Activated naive CD8-positive, alpha-beta T cell (primary cell): ENCODE data around the gene SLC30A5.
"Not testable (repeated sequence)": the region's sequence is repeated elsewhere in the genome, so short reads cannot be mapped to it uniquely, and the experiment has no call there.

Experiments
- H3K27ac Mint-ChIP-seq: one replicate; pipeline ENCODE4 v1.8.0; 2021; ENCODE audit warnings: mixed read lengths
- H3K27me3 Mint-ChIP-seq: one replicate; pipeline ENCODE4 v1.8.0; 2021; ENCODE audit warnings: mixed read lengths
- H3K36me3 Mint-ChIP-seq: one replicate; pipeline ENCODE4 v1.8.0; 2021; ENCODE audit warnings: mixed read lengths
- H3K4me1 Mint-ChIP-seq: one replicate; pipeline ENCODE4 v1.8.0; 2021; ENCODE audit warnings: low read depth, mixed read lengths
- H3K4me3 Mint-ChIP-seq: one replicate; pipeline ENCODE4 v1.8.0; 2021; ENCODE audit warnings: mild to moderate bottlenecking, mixed read lengths
- H3K9me3 Mint-ChIP-seq: one replicate; pipeline ENCODE4 v1.8.0; 2021; ENCODE audit warnings: low read depth, mixed read lengths

SLC30A5 gene

GRCh38 chr5:69084903-69085302 is 8.9 kb upstream of the SLC30A5 start:
- H3K36me3 Mint-ChIP-seq = no peaks in the 10 kb centered on the region
- no peak overlapping the region for H3K4me3 Mint-ChIP-seq
- no peak overlapping the region for H3K27ac Mint-ChIP-seq
- no peaks in the 10 kb centered on the region for H3K9me3 Mint-ChIP-seq
- no peaks in the 10 kb centered on the region for H3K27me3 Mint-ChIP-seq
- H3K4me1 Mint-ChIP-seq = peaks cover 3% of the 10 kb centered on the region

DNA sequence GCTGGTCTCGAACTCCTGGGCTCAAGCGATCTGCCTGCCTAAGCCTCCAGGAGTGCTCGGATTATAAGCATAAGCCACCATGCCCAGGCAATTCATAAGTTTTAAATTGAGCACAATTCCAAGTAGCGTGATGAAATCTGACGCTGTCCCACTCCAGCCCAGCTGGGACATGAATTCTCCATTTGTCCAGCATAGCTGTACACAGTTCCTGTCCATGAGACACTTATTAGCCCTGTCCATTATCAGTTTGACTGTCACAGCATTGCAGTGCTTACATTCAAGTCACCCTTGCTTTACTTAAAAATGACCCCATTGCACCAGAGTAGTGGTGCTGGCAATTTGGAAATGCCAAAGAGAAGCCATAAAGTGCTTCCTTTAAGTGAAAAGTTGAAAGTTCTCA is 7.6 kb upstream of the SLC30A5 start:
- Mint-ChIP-seq H3K4me1 (peaks cover 3% of the 10 kb centered on the region), H3K9me3 (no peaks in the 10 kb centered on the region), H3K27me3 (no peaks in the 10 kb centered on the region), H3K27ac (no peak overlapping the region), H3K36me3 (no peaks in the 10 kb centered on the region), H3K4me3 (no peak overlapping the region)

DNA sequence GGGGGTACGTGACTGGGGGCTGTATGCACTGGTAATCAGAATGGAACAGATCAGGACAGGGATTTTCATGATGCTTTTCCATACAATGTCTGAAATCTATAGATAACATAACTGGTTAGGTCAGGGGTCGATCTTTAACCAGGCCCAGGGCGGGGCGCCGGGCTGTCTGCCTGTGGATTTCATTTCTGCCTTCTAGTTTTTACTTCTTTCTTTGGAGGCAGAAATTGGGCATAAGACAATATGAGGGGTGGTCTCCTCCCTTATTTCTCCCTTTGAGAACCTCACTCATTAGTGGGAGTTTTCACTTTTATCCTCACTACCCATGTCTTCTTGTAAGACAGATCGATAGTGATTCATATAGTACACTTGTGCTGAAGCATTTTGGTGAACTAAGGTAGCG is 5.8 kb upstream of the SLC30A5 start:
- not testable (repeated sequence) for H3K4me3 Mint-ChIP-seq, H3K36me3 Mint-ChIP-seq, H3K9me3 Mint-ChIP-seq, H3K27me3 Mint-ChIP-seq, H3K4me1 Mint-ChIP-seq, H3K27ac Mint-ChIP-seq

GRCh38 chr5:69090158-69090557 is 3.7 kb upstream of the SLC30A5 start:
- Mint-ChIP-seq H3K27me3 (no peaks in the 10 kb centered on the region), H3K27ac (no peak overlapping the region), H3K9me3 (no peaks in the 10 kb centered on the region), H3K36me3 (no peaks in the 10 kb centered on the region), H3K4me3 (no peak overlapping the region), H3K4me1 (peaks cover 9% of the 10 kb centered on the region)

- Mint-ChIP-seq H3K4me3 (no peak overlapping the region), H3K27me3 (no peaks in the 10 kb centered on the region), H3K36me3 (no peaks in the 10 kb centered on the region), H3K4me1 (peaks cover 23% of the 10 kb centered on the region), H3K27ac (no peak overlapping the region), H3K9me3 (no peaks in the 10 kb centered on the region)
Observed at GRCh38 chr5:69091771-69092170, 2.0 kb upstream of the SLC30A5 start.

GRCh38 chr5:69092969-69093368 is 845 bp upstream of the SLC30A5 start:
- H3K36me3 Mint-ChIP-seq = peaks cover 2% of the 10 kb centered on the region
- H3K9me3 Mint-ChIP-seq = no peaks in the 10 kb centered on the region
- H3K27me3 Mint-ChIP-seq = no peaks in the 10 kb centered on the region
- H3K4me3 Mint-ChIP-seq = no peak overlapping the region
- peak overlapping the region; percentile 90 for H3K27ac Mint-ChIP-seq
- peaks cover 30% of the 10 kb centered on the region for H3K4me1 Mint-ChIP-seq

DNA sequence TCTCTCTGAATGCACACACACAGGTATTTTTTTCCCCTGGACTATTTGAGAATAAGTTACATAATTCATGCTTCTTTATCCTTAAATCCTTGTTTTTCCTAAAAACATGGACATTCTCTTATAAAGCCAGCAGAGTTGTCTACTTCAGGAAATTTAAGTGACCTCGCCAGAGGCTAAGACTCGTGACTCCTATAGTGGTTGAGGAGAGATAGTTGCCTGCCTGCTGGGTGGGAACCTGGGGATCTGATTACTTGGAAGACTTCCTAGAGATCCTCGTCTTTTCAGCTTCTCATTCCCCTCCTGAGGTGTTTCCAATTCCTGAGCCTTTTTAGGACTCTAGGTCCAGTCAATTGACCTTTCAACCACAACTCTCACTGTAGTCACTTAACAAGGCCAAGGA is 5.5 kb downstream of the SLC30A5 start:
- Mint-ChIP-seq H3K4me1 (peaks cover 44% of the 10 kb centered on the region), H3K27ac (no peak overlapping the region), H3K4me3 (no peak overlapping the region), H3K9me3 (no peaks in the 10 kb centered on the region), H3K27me3 (no peaks in the 10 kb centered on the region), H3K36me3 (peaks cover 6% of the 10 kb centered on the region)

- Mint-ChIP-seq H3K4me3 (no peak overlapping the region), H3K9me3 (no peaks in the 10 kb centered on the region), H3K27me3 (no peaks in the 10 kb centered on the region), H3K27ac (no peak overlapping the region), H3K36me3 (peaks cover 4% of the 10 kb centered on the region), H3K4me1 (peaks cover 14% of the 10 kb centered on the region)
Observed at GRCh38 chr5:69103521-69103920, 9.7 kb downstream of the SLC30A5 start.

DNA sequence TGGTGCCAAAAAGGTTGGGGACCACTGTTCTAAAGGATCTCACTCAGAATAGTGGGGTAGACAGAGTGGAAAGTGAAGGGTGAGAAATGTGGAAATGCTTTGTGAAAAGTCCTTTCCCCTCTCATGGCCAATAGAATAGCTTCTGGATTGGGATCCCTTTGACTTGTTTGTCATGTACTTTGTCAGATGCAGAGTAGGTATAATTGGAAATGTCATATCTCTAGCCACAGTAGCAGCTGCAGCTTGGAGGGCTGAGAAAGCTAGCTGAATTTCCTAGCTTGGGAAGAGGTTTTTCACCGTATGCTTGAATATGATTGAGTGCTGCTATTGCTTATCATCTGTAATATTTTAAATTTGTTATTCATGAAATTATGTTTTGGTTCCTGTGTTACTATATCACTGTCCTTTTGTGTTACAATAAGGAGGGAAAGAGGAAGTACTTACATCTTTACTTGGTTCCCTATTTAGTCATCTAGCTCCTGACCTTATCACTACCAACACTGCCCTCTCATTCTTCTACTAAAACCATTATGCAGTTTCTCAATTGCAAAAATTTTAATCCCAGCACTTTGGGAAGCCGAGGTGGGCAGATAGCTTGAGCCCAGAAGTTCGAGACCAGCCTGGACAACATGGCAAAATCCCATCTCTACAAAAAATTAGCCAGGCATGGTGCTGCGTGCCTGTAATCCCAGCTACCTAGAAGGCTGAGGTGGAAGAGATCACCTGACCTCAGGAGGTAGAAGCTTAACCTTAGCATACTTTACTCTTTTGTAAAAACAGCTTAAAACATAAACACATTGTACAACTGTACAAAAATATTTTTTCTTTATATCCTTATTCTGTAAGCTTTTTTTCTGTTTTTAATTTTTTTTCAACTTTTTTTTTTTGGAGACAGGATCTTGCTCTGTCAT is 12.4 kb downstream of the SLC30A5 start:
- H3K36me3 Mint-ChIP-seq = peaks cover 11% of the 10 kb centered on the region
- no peaks in the 10 kb centered on the region for H3K4me1 Mint-ChIP-seq
- H3K9me3 Mint-ChIP-seq = no peaks in the 10 kb centered on the region
- no peak overlapping the region for H3K27ac Mint-ChIP-seq
- H3K4me3 Mint-ChIP-seq = no peak overlapping the region
- H3K27me3 Mint-ChIP-seq = no peaks in the 10 kb centered on the region

- not testable (repeated sequence) for H3K4me1 Mint-ChIP-seq, H3K27me3 Mint-ChIP-seq, H3K4me3 Mint-ChIP-seq, H3K9me3 Mint-ChIP-seq, H3K27ac Mint-ChIP-seq
- peaks cover 11% of the 10 kb centered on the region for H3K36me3 Mint-ChIP-seq
Observed at GRCh38 chr5:69108367-69108766, 14.6 kb downstream of the SLC30A5 start.

DNA sequence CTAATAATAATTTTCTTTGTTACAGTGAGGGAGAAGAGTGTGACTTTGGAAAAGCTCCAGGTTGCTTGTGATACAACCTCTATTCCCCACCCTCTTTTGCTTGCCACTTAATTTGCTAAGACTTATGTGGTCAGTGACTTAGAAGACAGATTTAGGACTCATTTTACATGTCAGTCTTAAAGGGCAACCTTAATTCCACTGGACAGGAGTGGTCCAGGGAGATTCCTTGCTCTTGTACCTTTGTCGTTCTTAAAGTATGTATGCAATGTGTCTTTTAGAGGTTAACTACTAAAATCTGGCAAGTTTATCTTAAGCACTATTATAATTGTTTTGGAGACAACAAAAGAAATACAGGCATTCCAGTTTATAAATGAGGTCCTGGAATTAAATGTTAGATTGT is 20.0 kb downstream of the SLC30A5 start:
- Mint-ChIP-seq H3K36me3 (peaks cover 11% of the 10 kb centered on the region), H3K4me3 (no peak overlapping the region), H3K9me3 (no peaks in the 10 kb centered on the region), H3K27me3 (no peaks in the 10 kb centered on the region), H3K27ac (no peak overlapping the region), H3K4me1 (no peaks in the 10 kb centered on the region)

- Mint-ChIP-seq H3K9me3 (no peaks in the 10 kb centered on the region), H3K27me3 (no peaks in the 10 kb centered on the region), H3K36me3 (peaks cover 5% of the 10 kb centered on the region), H3K27ac (no peak overlapping the region), H3K4me1 (no peaks in the 10 kb centered on the region), H3K4me3 (no peak overlapping the region)
Observed at GRCh38 chr5:69115526-69115925, 21.7 kb downstream of the SLC30A5 start.

DNA sequence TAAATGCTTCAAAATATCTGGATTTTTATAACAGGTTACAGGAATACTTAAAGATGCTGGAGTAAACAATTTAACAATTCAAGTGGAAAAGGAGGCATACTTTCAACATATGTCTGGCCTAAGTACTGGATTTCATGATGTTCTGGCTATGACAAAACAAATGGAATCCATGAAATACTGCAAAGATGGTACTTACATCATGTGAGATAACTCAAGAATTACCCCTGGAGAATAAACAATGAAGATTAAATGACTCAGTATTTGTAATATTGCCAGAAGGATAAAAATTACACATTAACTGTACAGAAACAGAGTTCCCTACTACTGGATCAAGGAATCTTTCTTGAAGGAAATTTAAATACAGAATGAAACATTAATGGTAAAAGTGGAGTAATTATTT is 35.6 kb downstream of the SLC30A5 start:
- H3K27me3 Mint-ChIP-seq = no peaks in the 10 kb centered on the region
- no peak overlapping the region for H3K27ac Mint-ChIP-seq
- peaks cover 18% of the 10 kb centered on the region for H3K36me3 Mint-ChIP-seq
- peaks cover 6% of the 10 kb centered on the region for H3K9me3 Mint-ChIP-seq
- H3K4me1 Mint-ChIP-seq = no peaks in the 10 kb centered on the region
- no peak overlapping the region for H3K4me3 Mint-ChIP-seq

DNA sequence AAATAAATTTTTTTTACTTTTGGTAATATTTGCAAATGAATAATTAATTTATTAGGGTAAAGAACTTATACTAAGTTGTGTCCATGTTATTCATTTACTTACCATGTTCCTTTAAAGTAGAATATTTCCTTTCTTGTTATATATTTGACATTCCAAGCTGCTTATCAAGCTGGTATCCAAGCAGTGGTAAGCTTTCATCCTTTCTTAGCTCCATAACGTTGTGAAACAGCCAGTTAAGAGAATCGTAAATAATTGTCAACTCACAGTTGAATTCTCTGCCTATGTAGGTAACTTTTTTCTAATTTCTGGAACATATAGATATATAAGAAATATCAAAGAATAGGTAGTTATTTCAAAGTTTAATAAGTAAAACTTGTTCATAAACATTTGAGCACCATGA is 36.4 kb downstream of the SLC30A5 start:
- H3K27ac Mint-ChIP-seq = no peak overlapping the region
- no peak overlapping the region for H3K4me3 Mint-ChIP-seq
- peaks cover 21% of the 10 kb centered on the region for H3K36me3 Mint-ChIP-seq
- no peaks in the 10 kb centered on the region for H3K4me1 Mint-ChIP-seq
- H3K9me3 Mint-ChIP-seq = peaks cover 6% of the 10 kb centered on the region
- no peaks in the 10 kb centered on the region for H3K27me3 Mint-ChIP-seq

DNA sequence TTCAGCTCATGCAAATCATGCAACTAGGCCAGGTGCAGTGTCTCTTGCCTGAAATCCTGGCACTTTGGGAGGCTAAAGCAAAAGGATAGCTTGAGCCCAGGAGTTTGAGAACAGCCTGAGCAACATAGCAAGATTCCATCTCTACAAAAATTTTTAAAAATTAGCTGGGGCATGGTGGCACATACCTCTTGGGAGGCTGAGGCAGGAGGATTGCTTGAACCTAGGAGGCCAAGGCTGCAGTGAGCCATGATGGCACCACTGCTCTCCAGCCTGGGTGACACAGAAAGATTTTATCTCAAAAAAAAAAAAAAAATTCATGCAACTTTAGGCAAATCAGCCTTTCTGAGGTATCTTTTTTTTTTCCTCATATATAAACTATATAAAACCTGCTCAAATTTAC is 37.5 kb downstream of the SLC30A5 start:
- peaks cover 6% of the 10 kb centered on the region for H3K9me3 Mint-ChIP-seq
- peaks cover 18% of the 10 kb centered on the region for H3K36me3 Mint-ChIP-seq
- no peaks in the 10 kb centered on the region for H3K4me1 Mint-ChIP-seq
- H3K27ac Mint-ChIP-seq = no peak overlapping the region
- no peak overlapping the region for H3K4me3 Mint-ChIP-seq
- H3K27me3 Mint-ChIP-seq = no peaks in the 10 kb centered on the region

DNA sequence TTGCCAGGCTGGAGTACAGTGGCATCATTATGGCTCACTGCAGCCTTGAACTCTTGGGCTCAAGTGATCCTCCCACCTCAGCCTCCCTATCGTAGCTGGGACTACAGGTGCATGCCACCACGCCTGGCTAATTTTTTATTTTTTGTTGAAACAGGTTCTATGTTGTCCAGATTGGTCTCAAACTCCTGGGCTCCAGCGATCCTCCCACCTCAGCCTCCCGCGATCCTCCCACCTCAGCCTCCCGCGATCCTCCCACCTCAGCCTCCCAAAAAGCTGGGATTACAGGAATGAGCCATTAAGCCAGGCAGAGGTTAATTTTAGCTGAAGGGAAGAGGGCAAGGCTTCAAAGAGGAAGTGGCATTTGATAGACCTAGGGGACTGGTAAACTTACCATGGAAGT is 40.3 kb downstream of the SLC30A5 start:
- Mint-ChIP-seq H3K27ac (no peak overlapping the region), H3K9me3 (peaks cover 6% of the 10 kb centered on the region), H3K27me3 (no peaks in the 10 kb centered on the region), H3K4me3 (no peak overlapping the region), H3K4me1 (no peaks in the 10 kb centered on the region), H3K36me3 (peaks cover 11% of the 10 kb centered on the region)
